H1 (cell line): Measurements from ENCODE around the gene PTS. TPM values are rescaled to one million over a fixed set of nuclear protein-coding genes. Genes with fewer than 3 reads are reported as not detected.
A peak's percentile ranks its signal among the peaks of the same experiment; 100 is the strongest.

Source experiments
- CTCF ChIA-PET: fragments of 300-600 bp; sonication (Branson Sonifier 250); formaldehyde crosslinking; loops from one replicate; lab custom pipeline; 2021; ENCODE audit not compliant: partially characterized antibody; lab: Charles Lee
- POLR2A ChIA-PET: fragments of 300-600 bp; sonication (Branson Sonifier 250); formaldehyde crosslinking; loops from one replicate; lab custom pipeline; 2021; ENCODE audit warnings: inconsistent platforms; ENCODE audit not compliant: partially characterized antibody; lab: Charles Lee
- DNase-seq, 2 experiments: peaks; one replicate each; pipeline versions ENCODE4 v3.0.0 to v3.0.0-alpha.2; 2010 to 2022; ENCODE audit warnings: low spot score in 2 of 2, low read depth in 1 of 2, mixed read lengths in 1 of 2
- FAIRE-seq: peaks from 2 replicates; lab custom pipeline; 2011; peaks lifted over from hg19 to GRCh38; lab: Jason Lieb, UNC
- H2AFZ ChIP-seq: 2 replicates; pipeline ENCODE4 v1.8.1; 2012; ENCODE audit warnings: low read length, inconsistent platforms
- H2AK5ac ChIP-seq: 2 replicates; pipeline ENCODE4 v1.6.1; 2013; ENCODE audit warnings: low read depth, low read length
- H2BK120ac ChIP-seq: replicated peaks from 2 replicates; pipeline ENCODE3; 2013; ENCODE audit warnings: low read depth, low read length, inconsistent platforms
- H2BK12ac ChIP-seq: 2 replicates; pipeline ENCODE4 v1.6.1; 2013; ENCODE audit warnings: low read depth, low read length
- H2BK15ac ChIP-seq: 2 replicates; pipeline ENCODE4 v1.6.1; 2013; ENCODE audit warnings: low read length
- H2BK20ac ChIP-seq: 2 replicates; pipeline ENCODE4 v1.6.1; 2013; ENCODE audit warnings: low read length
- H2BK5ac ChIP-seq: 2 replicates; pipeline ENCODE4 v1.6.1; 2013; ENCODE audit warnings: low read depth, low read length
- H3K14ac ChIP-seq: 2 replicates; pipeline ENCODE4 v1.6.1; 2013; ENCODE audit warnings: inconsistent platforms; ENCODE audit not compliant: insufficient read length
- H3K18ac ChIP-seq: 2 replicates; pipeline ENCODE4 v1.6.1; 2013; ENCODE audit warnings: low read length; ENCODE audit errors: extremely low read depth
- H3K23ac ChIP-seq: 2 replicates; pipeline ENCODE4 v1.6.1; 2013; ENCODE audit warnings: inconsistent platforms; ENCODE audit not compliant: insufficient read length
- H3K23me2 ChIP-seq: 2 replicates; pipeline ENCODE4 v1.6.1; 2013; ENCODE audit warnings: low read depth, low read length
- H3K27ac ChIP-seq: 2 replicates; pipeline ENCODE4 v1.6.1; 2011; ENCODE audit warnings: low read depth, low read length, inconsistent platforms
- H3K27me3 ChIP-seq, 4 experiments: replicated peaks in 1 of 4; 1 replicate in 1 of 4; 2 replicates in 3 of 4; pipeline versions ENCODE4 v1.6.1 to v1.8.1; 2011 to 2013; ENCODE audit warnings: low read length in 3 of 4, mild to moderate bottlenecking in 3 of 4, inconsistent platforms in 2 of 4, mixed read lengths in 2 of 4, moderate library complexity in 1 of 4; ENCODE audit not compliant: control insufficient read depth in 3 of 4, insufficient read depth in 3 of 4; ENCODE audit errors: extremely low read depth in 1 of 4
- H3K36me3 ChIP-seq, 4 experiments: 2 replicates each; pipeline versions ENCODE4 v1.6.1 to v1.8.1; 2011 to 2013; ENCODE audit warnings: mild to moderate bottlenecking in 4 of 4, low read length in 3 of 4, moderate library complexity in 2 of 4, control low read depth in 1 of 4, inconsistent platforms in 1 of 4; ENCODE audit not compliant: insufficient read depth in 4 of 4, control insufficient read depth in 2 of 4
- H3K4ac ChIP-seq: replicated peaks from 2 replicates; pipeline ENCODE3; 2013; ENCODE audit warnings: low read length, low read depth, mixed read lengths, inconsistent platforms; ENCODE audit not compliant: insufficient read length
- H3K4me1 ChIP-seq, 4 experiments: replicated peaks in 1 of 4; 1 replicate in 1 of 4; 2 replicates in 3 of 4; pipeline versions ENCODE4 v1.6.1 to v1.8.1; 2011 to 2013; ENCODE audit warnings: low read length in 3 of 4, inconsistent platforms in 2 of 4, mixed read lengths in 1 of 4; ENCODE audit not compliant: insufficient read depth in 4 of 4, control insufficient read depth in 3 of 4
- H3K4me2 ChIP-seq, 2 experiments: 2 replicates each; pipeline versions ENCODE4 v1.6.1 to v1.8.1; 2011 to 2013; ENCODE audit warnings: low read depth in 2 of 2, low read length in 2 of 2, control low read depth in 1 of 2, inconsistent platforms in 1 of 2, mild to moderate bottlenecking in 1 of 2; ENCODE audit not compliant: insufficient read depth in 1 of 2
- H3K4me3 ChIP-seq, 4 experiments: fragments of 200-600, 300-600 bp in 1 of 4; sonication (generic), shearing (Covaris generic), sonication (Bioruptor Twin) in 1 of 4; 2 replicates each; pipeline versions ENCODE4 v1.5.1 to v1.8.1; 2011 to 2016; ENCODE audit warnings: low read length in 4 of 4, low read depth in 3 of 4, control low read depth in 2 of 4, inconsistent platforms in 2 of 4, mild to moderate bottlenecking in 2 of 4, mixed read lengths in 1 of 4, moderate library complexity in 1 of 4; ENCODE audit not compliant: insufficient read depth in 2 of 4; ENCODE audit errors: extremely low read depth in 1 of 4
- H3K56ac ChIP-seq: replicated peaks from 2 replicates; pipeline ENCODE3; 2013; ENCODE audit warnings: low read depth, mild to moderate bottlenecking, mixed read lengths, low read length, inconsistent platforms; ENCODE audit not compliant: insufficient read length
- H3K79me1 ChIP-seq: 2 replicates; pipeline ENCODE4 v1.6.1; 2013; ENCODE audit warnings: low read depth, low read length, control low read depth
- H3K79me2 ChIP-seq, 2 experiments: 2 replicates each; pipeline versions ENCODE4 v1.6.1 to v1.8.1; 2012 to 2013; ENCODE audit warnings: low read length in 2 of 2, mild to moderate bottlenecking in 2 of 2, inconsistent platforms in 1 of 2; ENCODE audit not compliant: insufficient read depth in 2 of 2, control insufficient read depth in 1 of 2
- H3K9ac ChIP-seq, 4 experiments: replicated peaks in 1 of 4; 1 replicate in 1 of 4; 2 replicates in 3 of 4; pipeline versions ENCODE4 v1.6.1 to v1.8.1; 2011 to 2013; ENCODE audit warnings: low read depth in 3 of 4, low read length in 3 of 4, control low read depth in 2 of 4, mild to moderate bottlenecking in 2 of 4, moderate library complexity in 2 of 4, inconsistent platforms in 1 of 4; ENCODE audit errors: extremely low read depth in 1 of 4
- H3K9me3 ChIP-seq, 2 experiments: 2 replicates each; pipeline versions ENCODE4 v1.6.1 to v1.8.1; 2012 to 2013; ENCODE audit warnings: mild to moderate bottlenecking in 2 of 2, moderate library complexity in 2 of 2, control low read depth in 1 of 2, inconsistent platforms in 1 of 2, low read depth in 1 of 2, low read length in 1 of 2, mixed read lengths in 1 of 2; ENCODE audit not compliant: insufficient read depth in 2 of 2
- H4K20me1 ChIP-seq, 2 experiments: replicated peaks in 1 of 2; 2 replicates each; pipeline versions ENCODE3 to v1.8.1; 2011 to 2013; ENCODE audit warnings: inconsistent platforms in 2 of 2, low read length in 2 of 2, mild to moderate bottlenecking in 1 of 2; ENCODE audit not compliant: insufficient read depth in 2 of 2, control insufficient read depth in 1 of 2
- H4K5ac ChIP-seq: 2 replicates; pipeline ENCODE4 v1.6.1; 2013; ENCODE audit warnings: low read length, low read depth, mixed read lengths, inconsistent platforms; ENCODE audit not compliant: insufficient read length
- H4K8ac ChIP-seq: 2 replicates; pipeline ENCODE4 v1.8.0; 2013; ENCODE audit warnings: mild to moderate bottlenecking, moderate library complexity, low read length, inconsistent platforms; ENCODE audit not compliant: insufficient read depth; ENCODE audit errors: extremely low read depth
- H4K91ac ChIP-seq: replicated peaks from 2 replicates; pipeline ENCODE3; 2013; ENCODE audit warnings: low read length, mixed read lengths, inconsistent platforms; ENCODE audit not compliant: insufficient read length
- CHD1 ChIP-seq: IDR thresholded peaks from 2 replicates; pipeline ENCODE4 v1.6.1; 2012; ENCODE audit warnings: low read depth, low read length, improper control_type of control experiment
- CTBP2 ChIP-seq: IDR thresholded peaks from 2 replicates; pipeline ENCODE4 v1.7.0; 2011; ENCODE audit warnings: borderline replicate concordance, mild to moderate bottlenecking, moderate library complexity, mixed read lengths, low read length; ENCODE audit not compliant: insufficient read depth, insufficient read length
- GABPA ChIP-seq: IDR thresholded peaks from 2 replicates; pipeline ENCODE4 v1.6.1; 2011; ENCODE audit warnings: mild to moderate bottlenecking, low read length, moderate library complexity, borderline replicate concordance; ENCODE audit not compliant: insufficient read depth
- HDAC2 ChIP-seq, 2 experiments: fragments of 300-600 bp in 1 of 2; sonication (generic) in 1 of 2; IDR thresholded peaks; 2 replicates each; pipeline ENCODE4 v1.6.1; 2011 to 2012; ENCODE audit warnings: low read depth in 2 of 2, low read length in 2 of 2, mild to moderate bottlenecking in 2 of 2, moderate library complexity in 2 of 2, borderline replicate concordance in 1 of 2, inconsistent platforms in 1 of 2
- NRF1 ChIP-seq: IDR thresholded peaks from 2 replicates; pipeline ENCODE4 v1.6.1; 2011; ENCODE audit warnings: mild to moderate bottlenecking, low read depth, low read length, improper control_type of control experiment
- RAD21 ChIP-seq, 2 experiments: IDR thresholded peaks in 1 of 2; conservative IDR thresholded peaks in 1 of 2; 2 replicates each; pipeline ENCODE4 v1.6.1; 2011; ENCODE audit warnings: low read depth in 2 of 2, low read length in 2 of 2, improper control_type of control experiment in 1 of 2, inconsistent platforms in 1 of 2, mild to moderate bottlenecking in 1 of 2, moderate library complexity in 1 of 2
- SP1 ChIP-seq: IDR thresholded peaks from 2 replicates; pipeline ENCODE4 v1.6.1; 2011; ENCODE audit warnings: low read depth, low read length
- TEAD4 ChIP-seq: IDR thresholded peaks from 2 replicates; pipeline ENCODE4 v1.6.1; 2012; ENCODE audit warnings: low read depth, low read length, inconsistent platforms, mixed read lengths
- ZNF274 ChIP-seq: IDR thresholded peaks from 2 replicates; pipeline ENCODE4 v1.7.0; 2012; ENCODE audit warnings: low read length, borderline replicate concordance; ENCODE audit errors: extremely low read depth
- WGBS, 2 experiments: shearing (Covaris generic) in 1 of 2; methylation state at CpG; one replicate each; pipeline versions ENCODE4 v1.1.6 to v1.1.7; 2013 to 2015; ENCODE audit warnings: low lambda C conversion rate in 2 of 2, mixed read lengths in 2 of 2, inconsistent platforms in 1 of 2, low coverage in 1 of 2, missing lambda C conversion rate in 1 of 2; ENCODE audit not compliant: insufficient replicate concordance in 2 of 2, insufficient coverage in 1 of 2, insufficient read length in 1 of 2; ENCODE audit errors: extremely low coverage in 1 of 2, missing lambda C conversion rate in 1 of 2; 5-methylcytosine and 5-hydroxymethylcytosine counted together
- polyA plus RNA-seq, 7 experiments: library from polyadenylated mRNA; depleted of rRNA in 3 of 7; stranded (reverse) in 5 of 7; unstranded in 2 of 7; fragments of >200 nt in 5 of 7; fragments of 200-250 nt in 2 of 7; gene quantifications; 1 replicate in 5 of 7; 2 replicates in 1 of 7; 4 replicates in 1 of 7; pipeline versions ENCODE4 v1.2.1 to v1.2.3, GENCODE V29; 2011 to 2013; ENCODE audit warnings: missing spikeins in 2 of 7, mixed read lengths in 2 of 7
- total RNA-seq: library from RNA; stranded (reverse); fragmentation: NEBNext Ultra II Directional; extraction: Animal tissue kit (Norgen Biotek cat#: 25700); gene quantifications from 2 replicates; pipeline ENCODE4 v1.2.1, GENCODE V29; 2021

PTS gene
- total and polyA plus RNA-seq, 2 of the 8 experiments (the other 6 are each of a cell fraction or from before 2014, with no cell fraction given): 18.3 to 25.9 TPM

DNA sequence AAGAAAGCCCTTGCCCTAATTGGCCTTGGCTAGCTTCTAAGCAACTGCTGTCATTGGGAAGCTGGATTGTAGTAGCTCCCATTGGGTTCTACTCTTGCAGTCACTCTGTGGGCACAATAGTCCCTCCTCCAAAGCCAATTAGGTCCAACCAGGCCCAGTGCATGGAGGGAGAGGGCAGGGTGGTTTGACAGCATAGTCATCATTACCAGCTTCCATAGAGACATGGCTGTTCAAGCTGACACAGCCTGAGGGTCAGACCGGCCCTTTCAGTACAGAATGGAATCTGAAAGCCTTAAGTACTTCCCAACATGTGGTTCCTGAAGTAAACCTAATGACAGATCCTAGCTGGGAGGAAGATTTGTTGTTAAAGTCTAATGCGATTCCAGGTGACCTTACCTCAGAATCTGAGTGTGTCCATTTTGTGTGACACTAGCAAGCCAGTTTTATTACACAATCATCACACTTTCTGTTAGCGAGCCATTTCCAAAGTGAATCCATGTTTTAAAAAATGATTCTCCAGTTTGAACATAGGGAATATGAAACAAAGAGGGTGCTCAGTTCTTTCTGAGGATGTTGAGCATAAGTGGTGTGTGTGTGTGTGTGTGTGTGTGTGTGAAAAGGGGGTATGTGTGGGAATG lies 27.5 kb downstream of the PTS start:
- Histone ChIP-seq H3K23ac (no peak overlapping the region), H4K91ac (no peak overlapping the region), H3K27me3 (no peaks in the 10 kb centered on the region; a peak in 1 of 7 replicates), H2AK5ac (peak overlapping the region; percentile 61; the same call in 1 of the 2 replicates), H3K4ac (no peak overlapping the region), H3K4me1 (no peaks in the 10 kb centered on the region), H3K9me3 (no peaks in the 10 kb centered on the region), H3K18ac (no peak overlapping the region), H2BK5ac (no peak overlapping the region), H3K79me2 (no peaks in the 10 kb centered on the region), H2AFZ (no peak overlapping the region), H3K79me1 (no peaks in the 10 kb centered on the region), H4K20me1 (peaks cover 0 to 9% of the 10 kb centered on the region in 2 experiments), H3K4me2 (no peak overlapping the region), H2BK120ac (no peak overlapping the region), H4K8ac (no peak overlapping the region; the same call in 1 of the 2 replicates), H3K14ac (no peak overlapping the region), H3K4me3 (no peak overlapping the region), H3K23me2 (peaks cover 11% of the 10 kb centered on the region; the same call in 1 of the 2 replicates), H4K5ac (no peak overlapping the region), H2BK12ac (no peak overlapping the region), H3K36me3 (no peaks in the 10 kb centered on the region), H3K56ac (peak overlapping the region; percentile 100), H3K27ac (no peak overlapping the region), H3K9ac (no peak overlapping the region), H2BK15ac (no peak overlapping the region), H2BK20ac (no peak overlapping the region)
- no peak for FAIRE-seq
- TF ChIP-seq HDAC2 (IDR thresholded peaks at IDR 0.05; ENCODE audit: borderline replicate concordance in 1 of 2, low read depth in 2 of 2, low read length in 2 of 2): no peak
- TF ChIP-seq RAD21 (IDR thresholded peaks at IDR 0.05 in 1 of 2, conservative IDR thresholded peaks at IDR 0.05 in 1 of 2; ENCODE audit: low read depth in 2 of 2, low read length in 2 of 2): no peak
- no peak for TF ChIP-seq ZNF274
- no peak for TF ChIP-seq TEAD4
- TF ChIP-seq CHD1: no peak
- no peak for TF ChIP-seq SP1
- TF ChIP-seq NRF1: no peak
- TF ChIP-seq CTBP2: no peak
- no peak for TF ChIP-seq GABPA
- ChIA-PET POLR2A (no interaction called here), CTCF (no interaction called here)
- 95% methylated on average over 3 of the region's 3 CpGs; no CpG with 5 or more reads in 1 of the 2 experiments for WGBS, 2 experiments
- DNase-seq: no peak
